GM12878 (cell line): ENCODE measurements around the gene KRT82. TPM values are rescaled to one million over a fixed set of nuclear protein-coding genes. Genes with fewer than 3 reads are reported as not detected.
A peak's percentile ranks its signal among the peaks of the same experiment; 100 is the strongest.

Source experiments
- ATAC-seq: fragments of 200-7000 bp; cut with Tn5 transposase; 3 replicates; pipeline ENCODE4 v1.9.1; 2020; ENCODE audit warnings: mild to moderate bottlenecking, moderate library complexity
- BruUV-seq: library from RNA; stranded (reverse); fragments of 400-500 nt; replicated peaks from 2 replicates; lab custom pipeline; 2021; lab: Mats Ljungman, UMichigan
- CTCF ChIA-PET: fragments of 300-600 bp; sonication (Branson Sonifier 250); formaldehyde crosslinking; extraction: SDS; loops from one replicate; lab custom pipeline; 2021; ENCODE audit warnings: inconsistent platforms; lab: Yijun Ruan, JAX
- POLR2A ChIA-PET: fragments of 350-600 bp; formaldehyde crosslinking; extraction: SDS; loops from one replicate; lab custom pipeline; 2021; ENCODE audit warnings: inconsistent platforms; lab: Charles Lee
- RAD21 ChIA-PET: fragments of 300-600 bp; sonication (Branson Sonifier 250); formaldehyde crosslinking; loops from one replicate; lab custom pipeline; 2023; ENCODE audit warnings: antibody characterized with exemption; ENCODE audit not compliant: unreplicated experiment; lab: Charles Lee
- SMC1A ChIA-PET: fragments of 300-600 bp; sonication (Branson Sonifier 250); formaldehyde crosslinking; loops from one replicate; lab custom pipeline; 2023; ENCODE audit not compliant: unreplicated experiment, uncharacterized antibody; lab: Charles Lee
- DNase-seq: peaks from one replicate; pipeline ENCODE4 v3.0.0-alpha.2; 2011; ENCODE audit warnings: low read depth, low spot score
- FAIRE-seq: peaks from 3 replicates; lab custom pipeline; 2011; peaks lifted over from hg19 to GRCh38; lab: Jason Lieb, UNC
- H2AFZ ChIP-seq: 2 replicates; pipeline ENCODE4 v1.6.0; 2011; ENCODE audit warnings: low read depth, low read length, control low read depth; ENCODE audit not compliant: control insufficient read depth
- H3K27ac ChIP-seq: 2 replicates; pipeline ENCODE4 v1.5.1; 2011; ENCODE audit warnings: control low read depth; ENCODE audit not compliant: control insufficient read depth, insufficient read depth
- H3K27me3 ChIP-seq, 2 experiments: replicated peaks in 1 of 2; 2 replicates each; pipeline versions ENCODE4 v1.6.0 to v1.6.1; 2011; ENCODE audit warnings: low read length in 1 of 2; ENCODE audit not compliant: control insufficient read depth in 2 of 2, insufficient read depth in 2 of 2
- H3K36me3 ChIP-seq, 2 experiments: 2 replicates each; pipeline ENCODE4 v1.5.1; 2011; ENCODE audit warnings: low read length in 1 of 2; ENCODE audit not compliant: control insufficient read depth in 2 of 2, insufficient read depth in 2 of 2
- H3K4me1 ChIP-seq: 2 replicates; pipeline ENCODE4 v1.6.1; 2011; ENCODE audit warnings: mild to moderate bottlenecking, low read length, moderate library complexity, mixed read lengths; ENCODE audit not compliant: control insufficient read depth, insufficient read depth
- H3K4me2 ChIP-seq: 2 replicates; pipeline ENCODE4 v1.6.0; 2011; ENCODE audit warnings: control low read depth; ENCODE audit not compliant: control insufficient read depth, insufficient read depth
- H3K4me3 ChIP-seq: fragments of 200-600 bp; sonication (generic); 2 replicates; pipeline ENCODE4 v1.5.1; 2016
- H3K79me2 ChIP-seq: 2 replicates; pipeline ENCODE4 v1.6.0; 2011; ENCODE audit warnings: low read length; ENCODE audit not compliant: control insufficient read depth, insufficient read depth
- H3K9ac ChIP-seq: 2 replicates; pipeline ENCODE4 v1.8.0; 2011; ENCODE audit warnings: low read length, control low read depth, mixed read lengths; ENCODE audit not compliant: control insufficient read depth, insufficient read depth
- H3K9me3 ChIP-seq: replicated peaks from 3 replicates; pipeline ENCODE4 v1.5.1; 2011; ENCODE audit warnings: mild to moderate bottlenecking, low read length; ENCODE audit not compliant: control insufficient read depth, insufficient read depth
- H4K20me1 ChIP-seq: 2 replicates; pipeline ENCODE4 v1.6.0; 2011; ENCODE audit not compliant: control insufficient read depth, insufficient read depth
- CTCF ChIP-seq, 3 experiments: IDR thresholded peaks in 2 of 3; conservative IDR thresholded peaks in 1 of 3; 2 replicates each; pipeline ENCODE4 v1.5.1; 2011; ENCODE audit warnings: low read depth in 3 of 3, low read length in 3 of 3, mild to moderate bottlenecking in 3 of 3, control low read depth in 2 of 3, moderate library complexity in 2 of 3, inconsistent platforms in 1 of 3, mixed read lengths in 1 of 3; ENCODE audit not compliant: control insufficient read depth in 2 of 3, insufficient read depth in 1 of 3; ENCODE audit errors: extremely low read depth in 1 of 3
- STAT1 ChIP-seq: fragments of 450-650 bp; conservative IDR thresholded peaks from 2 replicates; pipeline ENCODE4 v1.6.1; 2014; ENCODE audit warnings: antibody characterized with exemption, mild to moderate bottlenecking
- WGBS: methylation state at CpG from one replicate; pipeline ENCODE4 v1.1.6; 2016; ENCODE audit warnings: low lambda C conversion rate; ENCODE audit not compliant: insufficient replicate concordance, insufficient coverage; ENCODE audit errors: missing lambda C conversion rate; 5-methylcytosine and 5-hydroxymethylcytosine counted together
- in situ Hi-C: fragments of 300-500 bp; cut with MboI; formaldehyde crosslinking; loops from 9 replicates; pipeline ENCODE4 v1.14.3; 2018; ENCODE audit warnings: mixed read lengths
- intact Hi-C: fragments of 100-400 bp; cut with micrococcal nuclease; formaldehyde crosslinking; loops from one replicate; pipeline ENCODE4 v1.14.2; 2022; ENCODE audit not compliant: unreplicated experiment
- polyA plus RNA-seq, 11 experiments: library from polyadenylated mRNA; depleted of rRNA in 4 of 11; unstranded in 6 of 11; stranded (reverse) in 5 of 11; fragments of >200 nt; fragmentation: Nextera tagmentation in 4 of 11; fragmentation: Illumina TruSeq in 1 of 11; extraction: Ambion mirVana in 4 of 11; extraction: Trizol in 1 of 11; gene quantifications; 1 replicate in 1 of 11; 2 replicates in 10 of 11; pipeline versions ENCODE4 v1.2.1 to v1.2.3, GENCODE V29; 2011 to 2016; ENCODE audit warnings: inconsistent platforms in 2 of 11, missing spikeins in 2 of 11, low read depth in 1 of 11
- total RNA-seq, 4 experiments: library from RNA; depleted of rRNA in 3 of 4; stranded (reverse); fragments of >200 nt in 3 of 4; fragmentation: Illumina TruSeq in 1 of 4; extraction: Trizol in 1 of 4; gene quantifications; 2 replicates each; pipeline versions ENCODE4 v1.2.1 to v1.2.3, GENCODE V29; 2013 to 2021

Gene KRT82
- total and polyA plus RNA-seq, 10 of the 15 experiments (the other 5 are each of a cell fraction or from before 2014, with no cell fraction given): not detected

- Histone ChIP-seq H2AFZ (no peak overlapping the region), H4K20me1 (no peaks in the 10 kb centered on the region), H3K27ac (no peak overlapping the region), H3K27me3 (peaks cover 0 to 3% of the 10 kb centered on the region in 2 experiments; a peak in 1 of 4 replicates), H3K4me1 (no peaks in the 10 kb centered on the region; the same call in 1 of the 2 replicates), H3K9ac (no peak overlapping the region), H3K4me3 (no peak overlapping the region), H3K9me3 (no peaks in the 10 kb centered on the region), H3K4me2 (no peak overlapping the region)
- SMC1A ChIA-PET: no interaction called here
- in situ Hi-C loops (loop anchor here (25.0 kb wide), 1 partner anchor 591 kb away; no protein-coding TSS in a partner anchor), intact Hi-C loops (no loop called here)
- RAD21 ChIA-PET: no interaction called here
- BruUV-seq: no TSS peak
- ATAC-seq: peak; percentile 70
- POLR2A ChIA-PET: no interaction called here
- FAIRE-seq: no peak
- CTCF ChIA-PET: interaction anchor here (0.7 to 1.4 kb wide), 6 partner anchors 10 to 510 kb away, joined by 3 to 8 read pairs (median 4); partner anchors contain the start of gene KRT82
- no peak for DNase-seq
- 39% methylated on average over 20 of the region's 20 CpGs for WGBS
- TF ChIP-seq STAT1 (no peak), CTCF (IDR thresholded peaks at IDR 0.05 in 2 of 3, conservative IDR thresholded peaks at IDR 0.05 in 1 of 3; ENCODE audit: control insufficient read depth in 2 of 3, extremely low read depth in 1 of 3, insufficient read depth in 1 of 3, low read depth in 3 of 3, low read length in 3 of 3) (peak; percentile 1 to 38 (median 34); a peak in 3 of 6 replicates)
- TF ChIP-seq, all 136 proteins: peak for 1
- Histone ChIP-seq H3K36me3 (no peaks in the 10 kb centered on the region), H3K79me2 (no peaks in the 10 kb centered on the region)
Observed at GRCh38 chr12:52395761-52396434, 10.2 kb downstream of the KRT82 start.
